ENCODE measurements around the gene PCDHA7. TPM values are rescaled to one million over a fixed set of nuclear protein-coding genes. Genes with fewer than 3 reads are reported as not detected.
"Not testable (repeated sequence)": the region's sequence is repeated elsewhere in the genome, so short reads cannot be mapped to it uniquely, and the experiment has no call there.

PCDHA7 gene
- total RNA-seq, 2 experiments from 2014 or later: not detected

- no peak overlapping the region for H3K27ac Mint-ChIP-seq
- H3K27me3 Mint-ChIP-seq: peaks cover 31% of the 10 kb centered on the region
- ATAC-seq (no peak), DNase-seq (no peak)
- H3K36me3 Mint-ChIP-seq (ENCODE audit: low read depth): peaks cover 4% of the 10 kb centered on the region
- H3K4me1 Mint-ChIP-seq: no peaks in the 10 kb centered on the region
- intact Hi-C loops (cut with DNase I, micrococcal nuclease): loop anchor here in 1 of 2 experiments (5.0 to 10.0 kb wide), 3 partner anchors 38 to 534 kb away; partner anchors contain the start of genes PCDHA7, PCDHGA5, PCDHGA9 and PCDHGB6
- peaks cover 21% of the 10 kb centered on the region for H3K9me3 Mint-ChIP-seq (ENCODE audit: low read depth)
- no peak overlapping the region for H3K4me3 Mint-ChIP-seq
- POLR2A ChIA-PET: no interaction called here
- CTCF ChIA-PET: no interaction called here
Observed at GRCh38 chr5:140870221-140871201, 36.4 kb downstream of the PCDHA7 start.

- ChIA-PET POLR2A (no interaction called here), CTCF (interaction anchor here (0.8 to 0.9 kb wide), 2 partner anchors 16 to 166 kb away, joined by 3 to 4 read pairs; no protein-coding TSS in a partner anchor)
- no peaks in the 10 kb centered on the region for H3K36me3 Mint-ChIP-seq (ENCODE audit: low read depth)
- no peaks in the 10 kb centered on the region for H3K4me1 Mint-ChIP-seq
- no peak within 1 kb of the TSS for H3K27ac Mint-ChIP-seq
- no peak within 1 kb of the TSS for H3K4me3 Mint-ChIP-seq
- ATAC-seq (no peak), DNase-seq (no peak)
- intact Hi-C loops (cut with DNase I, micrococcal nuclease): loop anchor here (5.0 to 10.0 kb wide), 3 partner anchors 52 to 529 kb away; partner anchors contain the start of genes PCDHAC1 (in 1 of the 2), PCDHGA5 (in 1 of the 2), PCDHGA9 (in 1 of the 2) and PCDHGB6 (in 1 of the 2)
- peaks cover 19% of the 10 kb centered on the region for H3K9me3 Mint-ChIP-seq (ENCODE audit: low read depth)
- H3K27me3 Mint-ChIP-seq: peaks cover 38% of the 10 kb centered on the region
Observed at GRCh38 chr5:140875085-140876065, 41.3 kb downstream of the PCDHA7 start, which contains the start of gene PCDHA12. Gene PCDHA12 (plus strand): TSS chr5:140875308. CDS start chr5:140875473, 165 bp downstream.

- Mint-ChIP-seq H3K9me3 (ENCODE audit: low read depth) (peaks cover 26% of the 10 kb centered on the region), H3K27me3 (peaks cover 47% of the 10 kb centered on the region)
- H3K27ac Mint-ChIP-seq; ATAC-seq; H3K36me3 Mint-ChIP-seq (ENCODE audit: low read depth); H3K4me1 Mint-ChIP-seq; DNase-seq; H3K4me3 Mint-ChIP-seq; POLR2A ChIA-PET: not testable (repeated sequence)
- intact Hi-C loops (cut with DNase I, micrococcal nuclease): loop anchor here (5.0 to 10.0 kb wide), 3 partner anchors 51 to 528 kb away; partner anchors contain the start of genes PCDHAC1 (in 1 of the 2), PCDHGA5 (in 1 of the 2), PCDHGA9 (in 1 of the 2) and PCDHGB6 (in 1 of the 2)
- CTCF ChIA-PET: interaction anchor here (0.7 to 0.8 kb wide), 2 partner anchors 47 to 164 kb away, joined by 3 to 4 read pairs; no protein-coding TSS in a partner anchor
Observed at GRCh38 chr5:140876541-140877261, 42.6 kb downstream of the PCDHA7 start.

- Mint-ChIP-seq H3K36me3 (ENCODE audit: low read depth) (no peaks in the 10 kb centered on the region), H3K27ac (no peak overlapping the region), H3K4me1 (no peaks in the 10 kb centered on the region), H3K27me3 (peaks cover 51% of the 10 kb centered on the region), H3K9me3 (ENCODE audit: low read depth) (peaks cover 27% of the 10 kb centered on the region), H3K4me3 (no peak overlapping the region)
- DNase-seq (no peak), ATAC-seq (no peak)
- intact Hi-C loops (cut with DNase I, micrococcal nuclease): loop anchor here (5.0 to 10.0 kb wide), 3 partner anchors 50 to 528 kb away; partner anchors contain the start of genes PCDHAC1 (in 1 of the 2), PCDHGA5 (in 1 of the 2), PCDHGA9 (in 1 of the 2) and PCDHGB6 (in 1 of the 2)
- POLR2A ChIA-PET: no interaction called here
- CTCF ChIA-PET: no interaction called here
Observed at GRCh38 chr5:140877262-140877581, 43.2 kb downstream of the PCDHA7 start.

- Mint-ChIP-seq H3K36me3 (ENCODE audit: low read depth) (peaks cover 3% of the 10 kb centered on the region), H3K27ac (no peak within 1 kb of the TSS), H3K4me3 (no peak within 1 kb of the TSS), H3K27me3 (peaks cover 32% of the 10 kb centered on the region), H3K9me3 (ENCODE audit: low read depth) (peaks cover 19% of the 10 kb centered on the region), H3K4me1 (no peaks in the 10 kb centered on the region)
- DNase-seq: no peak
- ChIA-PET CTCF (interaction anchor here (1.0 kb wide), 1 partner anchor 10 kb away, joined by 3 read pairs; no protein-coding TSS in a partner anchor), POLR2A (no interaction called here)
- intact Hi-C loops (cut with DNase I, micrococcal nuclease): loop anchor here (1.0 to 10.0 kb wide), 4 partner anchors 35 to 159 kb away; partner anchors contain the start of genes PCDHA7 (in 1 of the 2) and PCDHA9 (in 1 of the 2)
- ATAC-seq: no peak
Observed at GRCh38 chr5:140881889-140882590, 48.0 kb downstream of the PCDHA7 start, which contains the start of gene PCDHA13. Gene PCDHA13 (plus strand): TSS chr5:140882124. CDS start chr5:140882269, 145 bp downstream.

GRCh38 chr5:140882591-140882899 is 48.5 kb downstream of the PCDHA7 start:
- CTCF ChIA-PET: interaction anchor here (1.0 kb wide), 1 partner anchor 10 kb away, joined by 3 read pairs; no protein-coding TSS in a partner anchor
- H3K27ac Mint-ChIP-seq: no peak overlapping the region
- DNase-seq: no peak
- H3K4me3 Mint-ChIP-seq: no peak overlapping the region
- no peak for ATAC-seq
- intact Hi-C loops (cut with DNase I, micrococcal nuclease): loop anchor here (1.0 to 10.0 kb wide), 3 partner anchors 35 to 159 kb away; partner anchors contain the start of genes PCDHA7 (in 1 of the 2) and PCDHA9 (in 1 of the 2)
- peaks cover 3% of the 10 kb centered on the region for H3K36me3 Mint-ChIP-seq (ENCODE audit: low read depth)
- peaks cover 19% of the 10 kb centered on the region for H3K9me3 Mint-ChIP-seq (ENCODE audit: low read depth)
- H3K4me1 Mint-ChIP-seq: no peaks in the 10 kb centered on the region
- POLR2A ChIA-PET: no interaction called here
- H3K27me3 Mint-ChIP-seq: peaks cover 34% of the 10 kb centered on the region

GRCh38 chr5:140883373-140883772 is 49.3 kb downstream of the PCDHA7 start:
- Mint-ChIP-seq H3K27ac (no peak overlapping the region), H3K9me3 (ENCODE audit: low read depth) (peaks cover 19% of the 10 kb centered on the region), H3K27me3 (peaks cover 34% of the 10 kb centered on the region), H3K36me3 (ENCODE audit: low read depth) (peaks cover 3% of the 10 kb centered on the region), H3K4me3 (no peak overlapping the region), H3K4me1 (no peaks in the 10 kb centered on the region)
- no peak for DNase-seq
- POLR2A ChIA-PET: no interaction called here
- intact Hi-C loops (cut with DNase I, micrococcal nuclease): loop anchor here (5.0 to 10.0 kb wide), 2 partner anchors 36 to 49 kb away; partner anchors contain the start of genes PCDHA7 (in 1 of the 2) and PCDHA9 (in 1 of the 2)
- no peak for ATAC-seq
- CTCF ChIA-PET: interaction anchor here (1.0 kb wide), 1 partner anchor 9 kb away, joined by 3 read pairs; no protein-coding TSS in a partner anchor

GRCh38 chr5:140883927-140884697 is 50.0 kb downstream of the PCDHA7 start:
- DNase-seq (no peak), ATAC-seq (no peak)
- H3K27ac Mint-ChIP-seq: no peak overlapping the region
- ChIA-PET POLR2A (no interaction called here), CTCF (interaction anchor here (0.6 kb wide), 1 partner anchor 48 kb away, joined by 4 read pairs; no protein-coding TSS in a partner anchor)
- H3K4me1 Mint-ChIP-seq: no peaks in the 10 kb centered on the region
- peaks cover 31% of the 10 kb centered on the region for H3K27me3 Mint-ChIP-seq
- peaks cover 17% of the 10 kb centered on the region for H3K9me3 Mint-ChIP-seq (ENCODE audit: low read depth)
- peaks cover 3% of the 10 kb centered on the region for H3K36me3 Mint-ChIP-seq (ENCODE audit: low read depth)
- no peak overlapping the region for H3K4me3 Mint-ChIP-seq
- intact Hi-C loops (cut with DNase I, micrococcal nuclease): loop anchor here (5.0 to 10.0 kb wide), 2 partner anchors 37 to 49 kb away; partner anchors contain the start of genes PCDHA7 (in 1 of the 2) and PCDHA9 (in 1 of the 2)

Data from activated CD4-positive, alpha-beta T cell treated with anti-CD3 and anti-CD28 coated beads for 36 hours (primary cell).